ENCODE results near the gene SPOCD1. TPM values are rescaled to one million over a fixed set of nuclear protein-coding genes. Genes with fewer than 3 reads are reported as not detected.

The SPOCD1 gene
- polyA plus RNA-seq, 3 donors = not detected

DNA sequence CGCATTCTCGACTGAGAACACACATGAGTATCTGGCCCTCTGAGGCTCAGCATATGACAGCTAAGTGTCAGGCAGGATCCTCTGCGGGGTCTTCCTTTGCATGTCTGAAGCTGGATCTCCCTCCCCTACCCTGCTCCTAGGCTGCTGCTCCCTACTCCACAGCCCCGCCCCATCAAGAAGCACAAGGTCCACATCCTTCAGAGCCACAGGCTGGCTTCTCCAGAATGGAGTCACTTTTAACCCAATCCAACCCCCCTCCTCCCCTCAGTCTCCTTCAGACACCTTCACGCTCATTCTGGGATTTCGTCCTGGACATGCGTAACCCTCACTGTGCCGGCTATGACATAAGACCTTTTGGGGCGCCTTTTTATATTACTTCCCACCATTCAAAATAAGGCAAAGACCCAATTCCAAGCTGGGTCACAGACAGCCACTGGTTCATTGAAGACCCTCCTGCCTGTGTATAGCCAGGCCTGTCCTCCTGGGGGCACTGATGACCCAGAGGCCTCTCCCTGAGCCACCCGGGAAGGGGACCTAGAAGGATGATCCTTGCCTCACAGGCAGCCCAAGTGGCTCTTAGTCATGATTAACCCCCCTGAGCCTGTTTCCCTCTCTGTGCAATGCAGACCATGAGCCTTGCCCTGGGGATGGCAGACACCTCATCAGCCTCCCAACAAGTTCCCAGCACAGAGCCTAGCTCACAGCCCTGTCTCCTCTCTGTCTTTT lies 56.4 kb downstream of the SPOCD1 start:
- Histone ChIP-seq H3K36me3 (replicated peaks in 1 of 2; ENCODE audit: control insufficient read depth in 1 of 2, insufficient read depth in 2 of 2, low read length in 2 of 2) (no peaks in the 10 kb centered on the region), H3K4me1 (ENCODE audit: control insufficient read depth in 1 of 2, insufficient read depth in 2 of 2, low read length in 2 of 2) (peaks cover 20 to 31% of the 10 kb centered on the region in 2 donors), H3K9ac (ENCODE audit: insufficient read depth, low read length, poor library complexity, severe bottlenecking) (no peak overlapping the region), H3K27ac (ENCODE audit: low read depth in 1 of 2, low read length in 2 of 2) (no peak overlapping the region), H3K4me3 (replicated peaks in 1 of 3; ENCODE audit: low read depth in 2 of 3, low read length in 3 of 3) (no peak overlapping the region), H3K4me2 (replicated peaks; ENCODE audit: extremely low read depth, low read length, poor library complexity, severe bottlenecking) (no peak overlapping the region), H3K79me2 (ENCODE audit: insufficient read depth, low read length) (no peaks in the 10 kb centered on the region), H3K27me3 (ENCODE audit: control insufficient read depth in 2 of 2, insufficient read depth in 2 of 2, low read length in 2 of 2) (peaks cover 34 to 46% of the 10 kb centered on the region in 2 donors), H4K20me1 (ENCODE audit: insufficient read depth, low read length) (no peaks in the 10 kb centered on the region), H3K9me3 (replicated peaks in 1 of 2; ENCODE audit: control insufficient read depth in 1 of 2, insufficient read depth in 1 of 2, low read length in 2 of 2) (peaks cover 3 to 19% of the 10 kb centered on the region in 2 donors), H2AFZ (ENCODE audit: insufficient read depth, low read depth, low read length, poor library complexity, severe bottlenecking) (no peak overlapping the region)
- Mint-ChIP-seq H3K4me1 (peaks cover 22% of the 10 kb centered on the region), H3K27me3 (ENCODE audit: low read depth in 3 of 3) (peaks cover 43 to 54% (median 51%) of the 10 kb centered on the region in 3 donors), H3K36me3 (peaks cover 5 to 9% of the 10 kb centered on the region in 2 donors), H3K27ac (peak overlapping the region in 3 of 7 donors; percentile 14 to 56 (median 45)), H3K4me3 (peak overlapping the region in 1 of 2 donors; percentile 80), H3K9me3 (peaks cover 0 to 15% (median 7%) of the 10 kb centered on the region in 7 donors)
- 87% methylated on average over 10 of the region's 10 CpGs for WGBS (ENCODE audit: insufficient coverage)
- TF ChIP-seq, protein P1, sequence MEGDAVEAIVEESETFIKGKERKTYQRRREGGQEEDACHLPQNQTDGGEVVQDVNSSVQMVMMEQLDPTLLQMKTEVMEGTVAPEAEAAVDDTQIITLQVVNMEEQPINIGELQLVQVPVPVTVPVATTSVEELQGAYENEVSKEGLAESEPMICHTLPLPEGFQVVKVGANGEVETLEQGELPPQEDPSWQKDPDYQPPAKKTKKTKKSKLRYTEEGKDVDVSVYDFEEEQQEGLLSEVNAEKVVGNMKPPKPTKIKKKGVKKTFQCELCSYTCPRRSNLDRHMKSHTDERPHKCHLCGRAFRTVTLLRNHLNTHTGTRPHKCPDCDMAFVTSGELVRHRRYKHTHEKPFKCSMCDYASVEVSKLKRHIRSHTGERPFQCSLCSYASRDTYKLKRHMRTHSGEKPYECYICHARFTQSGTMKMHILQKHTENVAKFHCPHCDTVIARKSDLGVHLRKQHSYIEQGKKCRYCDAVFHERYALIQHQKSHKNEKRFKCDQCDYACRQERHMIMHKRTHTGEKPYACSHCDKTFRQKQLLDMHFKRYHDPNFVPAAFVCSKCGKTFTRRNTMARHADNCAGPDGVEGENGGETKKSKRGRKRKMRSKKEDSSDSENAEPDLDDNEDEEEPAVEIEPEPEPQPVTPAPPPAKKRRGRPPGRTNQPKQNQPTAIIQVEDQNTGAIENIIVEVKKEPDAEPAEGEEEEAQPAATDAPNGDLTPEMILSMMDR (IDR thresholded peaks at IDR 0.05) = no peak
- intact Hi-C loops (cut with micrococcal nuclease) = loop anchor here in 1 of 2 donors (2.0 kb wide), 1 partner anchor 29 kb away; no protein-coding TSS in a partner anchor
- peak; percentile 18 to 53 (median 29) for DNase-seq

DNA sequence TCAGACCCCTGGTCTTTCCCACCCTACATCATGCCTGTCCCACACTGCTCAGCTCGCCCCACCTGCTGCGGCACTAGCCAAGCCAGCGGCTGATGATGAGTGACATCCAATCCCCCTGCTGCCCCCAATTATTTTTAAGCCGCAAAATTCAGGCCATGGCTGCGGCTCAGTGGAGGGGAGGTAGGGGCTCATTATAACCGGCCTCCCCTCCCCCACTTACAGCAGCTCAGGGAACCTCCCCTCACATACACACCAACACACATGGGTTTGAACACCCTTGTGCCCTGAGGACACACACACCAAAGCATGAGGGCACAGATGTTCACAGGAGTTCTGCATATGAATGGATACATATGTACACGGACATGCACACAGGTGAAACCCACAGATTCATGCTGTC lies 57.0 kb downstream of the SPOCD1 start:
- Mint-ChIP-seq H3K27me3 (ENCODE audit: low read depth in 3 of 3) (peaks cover 44 to 54% (median 53%) of the 10 kb centered on the region in 3 donors), H3K27ac (no peak overlapping the region), H3K4me1 (peaks cover 22% of the 10 kb centered on the region), H3K9me3 (peaks cover 0 to 15% (median 7%) of the 10 kb centered on the region in 7 donors), H3K4me3 (no peak overlapping the region), H3K36me3 (peaks cover 5 to 9% of the 10 kb centered on the region in 2 donors)
- TF ChIP-seq, protein P1 (IDR thresholded peaks at IDR 0.05) = no peak
- Histone ChIP-seq H3K27ac (ENCODE audit: low read depth in 1 of 2, low read length in 2 of 2) (no peak overlapping the region), H3K4me3 (replicated peaks in 1 of 3; ENCODE audit: low read depth in 2 of 3, low read length in 3 of 3) (no peak overlapping the region), H3K79me2 (ENCODE audit: insufficient read depth, low read length) (no peaks in the 10 kb centered on the region), H3K4me1 (ENCODE audit: control insufficient read depth in 1 of 2, insufficient read depth in 2 of 2, low read length in 2 of 2) (peaks cover 18 to 28% of the 10 kb centered on the region in 2 donors), H3K9ac (ENCODE audit: insufficient read depth, low read length, poor library complexity, severe bottlenecking) (no peak overlapping the region), H3K9me3 (replicated peaks in 1 of 2; ENCODE audit: control insufficient read depth in 1 of 2, insufficient read depth in 1 of 2, low read length in 2 of 2) (peaks cover 3 to 18% of the 10 kb centered on the region in 2 donors), H3K4me2 (replicated peaks; ENCODE audit: extremely low read depth, low read length, poor library complexity, severe bottlenecking) (no peak overlapping the region), H4K20me1 (ENCODE audit: insufficient read depth, low read length) (no peaks in the 10 kb centered on the region), H2AFZ (ENCODE audit: insufficient read depth, low read depth, low read length, poor library complexity, severe bottlenecking) (no peak overlapping the region), H3K27me3 (ENCODE audit: control insufficient read depth in 2 of 2, insufficient read depth in 2 of 2, low read length in 2 of 2) (peaks cover 33 to 44% of the 10 kb centered on the region in 2 donors), H3K36me3 (replicated peaks in 1 of 2; ENCODE audit: control insufficient read depth in 1 of 2, insufficient read depth in 2 of 2, low read length in 2 of 2) (no peaks in the 10 kb centered on the region)
- no peak for DNase-seq
- intact Hi-C loops (cut with micrococcal nuclease) = no loop called here
- no CpG with 5 or more reads among the region's 7 CpGs for whole genome bisulfite sequencing (ENCODE audit: insufficient coverage)

Measured in CD14-positive monocyte (primary cell).